PC-9 (cell line): Measurements from ENCODE around the gene HMGCS1.

Source experiments
- CTCF ChIP-seq: fragments of 200-600 bp; sonication (generic); conservative IDR thresholded peaks from 2 replicates; pipeline ENCODE4 v1.6.1; 2017; ENCODE audit warnings: mixed run types, antibody characterized with exemption, mild to moderate bottlenecking, moderate library complexity
- EZH2 ChIP-seq: fragments of 200-600 bp; sonication (generic); IDR thresholded peaks from 2 replicates; pipeline ENCODE4 v1.8.0; 2017; ENCODE audit warnings: antibody characterized with exemption, low read depth

- TF ChIP-seq CTCF = no peak
- no peak for TF ChIP-seq EZH2
Observed at GRCh38 chr5:43243270-43243669, 69.9 kb downstream of the HMGCS1 start.
